Activated CD8-positive, alpha-beta memory T cell treated with anti-CD3 and anti-CD28 coated beads for 24 hours (primary cell): ENCODE data around the gene ACSS1.

ENCODE experiments used
- DNase-seq: peaks from one replicate; pipeline ENCODE4 v3.0.0-alpha.2; 2020

ACSS1 gene

DNA sequence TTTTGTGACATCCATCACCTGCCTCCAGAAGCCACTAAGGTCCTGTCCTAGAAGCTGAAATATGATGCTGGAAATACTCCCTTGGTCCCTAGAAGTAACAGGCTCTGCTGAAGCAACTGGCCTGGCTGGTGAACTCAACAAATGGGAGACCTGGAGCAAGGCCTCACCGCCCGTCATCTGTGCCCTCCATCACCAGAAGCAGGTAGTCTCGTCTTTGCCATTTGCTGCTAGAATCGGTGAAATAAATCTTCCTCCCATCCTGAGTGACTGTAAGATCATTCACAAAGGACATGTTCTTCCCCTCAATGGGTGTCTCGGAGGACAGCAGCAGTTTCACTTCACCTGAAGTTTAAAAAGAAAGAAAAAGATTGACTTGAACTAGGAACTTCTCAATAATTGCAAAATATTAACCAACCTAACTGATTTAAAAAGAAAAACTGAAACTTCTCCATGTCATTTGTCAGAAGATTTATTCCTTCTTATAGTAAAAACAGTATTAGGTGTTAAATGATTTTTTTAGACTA lies 87.8 kb downstream of the ACSS1 start:
- no peak for DNase-seq

DNA sequence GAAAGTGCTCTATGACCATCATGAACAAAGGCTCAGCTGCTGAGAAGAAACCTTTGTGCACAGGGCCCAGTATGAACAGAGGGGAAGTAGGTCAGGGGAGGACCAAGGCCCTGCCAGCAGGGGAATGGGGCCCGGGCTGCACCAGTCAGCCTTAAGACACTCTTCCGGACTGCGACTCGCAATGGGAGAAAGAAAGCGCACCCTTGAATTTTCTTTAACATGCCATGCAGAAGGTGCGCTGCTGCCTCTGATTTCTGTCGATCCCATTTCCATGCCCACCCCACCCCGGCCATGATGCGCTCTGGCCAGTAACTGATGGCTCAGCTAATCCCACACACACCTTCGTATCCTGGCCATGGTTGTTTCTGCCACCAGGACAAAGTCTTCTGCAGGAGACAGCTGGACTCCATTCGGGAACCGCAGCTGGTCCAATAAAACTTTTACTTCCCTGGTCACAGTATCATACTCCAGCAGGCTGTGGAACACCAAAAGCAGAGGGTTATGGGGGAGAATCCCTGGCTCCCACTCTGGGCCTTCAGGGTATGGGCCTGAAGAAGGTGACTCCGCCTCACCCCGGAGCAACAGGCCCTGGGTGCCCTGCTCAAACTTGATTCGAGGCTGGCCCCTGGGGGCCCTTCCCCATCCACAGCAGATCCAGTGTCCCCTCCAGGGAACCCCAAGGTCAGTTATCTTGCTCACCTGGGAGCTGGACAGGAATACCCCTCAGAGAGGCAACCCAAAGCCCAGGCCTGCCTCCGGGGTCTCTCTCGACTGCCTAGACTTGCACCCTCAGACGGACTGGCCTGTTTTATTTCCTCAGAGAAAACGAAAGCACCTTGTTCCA lies 88.5 kb downstream of the ACSS1 start:
- peak; percentile 49 for DNase-seq

DNA sequence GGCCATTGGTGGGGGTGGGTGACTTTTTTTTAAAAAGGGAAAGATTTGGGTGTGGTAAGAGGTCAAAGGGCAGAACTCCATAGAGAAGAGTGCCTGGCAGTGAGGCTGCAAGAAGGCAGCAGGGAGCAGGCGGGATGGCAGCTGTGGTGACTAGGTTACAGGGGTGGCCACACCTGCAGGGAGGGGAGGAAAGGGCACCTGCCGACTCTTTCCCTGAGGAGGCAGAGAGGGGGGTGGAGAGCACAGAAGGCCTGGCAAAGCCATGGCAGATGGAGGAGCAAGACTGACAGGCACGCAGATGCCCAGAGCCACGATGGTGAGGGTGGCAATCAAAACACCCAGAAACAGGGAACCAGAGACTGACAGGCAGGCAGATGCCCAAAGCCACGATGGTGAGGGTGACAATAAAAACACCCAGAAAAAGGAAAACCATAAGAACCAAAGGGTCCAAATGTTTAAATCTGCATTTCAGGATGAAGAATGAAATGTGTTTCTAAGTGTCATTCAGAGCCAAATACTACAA lies 89.6 kb downstream of the ACSS1 start:
- no peak for DNase-seq

DNA sequence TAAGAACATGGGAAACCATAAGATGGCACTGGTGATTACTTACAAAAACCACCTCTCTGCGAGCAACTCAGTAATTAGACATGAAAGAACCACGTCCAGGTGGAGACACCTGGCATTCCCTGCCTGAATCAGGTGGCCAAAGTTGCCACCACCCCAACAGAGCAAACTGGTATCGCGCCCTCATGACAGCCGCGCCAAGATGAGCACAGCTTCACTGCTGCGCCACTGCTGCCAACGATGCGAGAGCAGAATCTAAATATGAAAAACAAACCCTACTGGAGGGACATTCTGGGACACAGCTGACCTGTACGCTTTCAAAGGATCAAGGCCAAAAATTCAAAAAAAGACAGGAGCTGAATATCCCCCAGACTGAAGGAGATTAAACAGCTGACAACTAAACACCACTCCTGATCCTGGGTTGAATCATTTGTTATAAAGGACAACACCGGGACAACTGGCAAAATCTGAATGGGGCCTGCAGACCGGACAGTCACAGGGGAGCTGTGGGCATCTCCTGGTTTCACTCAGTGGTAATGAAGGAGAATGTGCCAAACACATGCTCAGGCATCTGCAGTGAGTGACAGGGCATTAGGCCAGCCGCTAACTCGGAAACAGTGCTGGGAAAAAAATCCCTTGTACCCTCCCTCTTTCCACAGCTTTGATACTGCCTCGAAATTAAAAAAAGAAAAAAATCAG lies 91.5 kb downstream of the ACSS1 start:
- DNase-seq, result no peak

DNA sequence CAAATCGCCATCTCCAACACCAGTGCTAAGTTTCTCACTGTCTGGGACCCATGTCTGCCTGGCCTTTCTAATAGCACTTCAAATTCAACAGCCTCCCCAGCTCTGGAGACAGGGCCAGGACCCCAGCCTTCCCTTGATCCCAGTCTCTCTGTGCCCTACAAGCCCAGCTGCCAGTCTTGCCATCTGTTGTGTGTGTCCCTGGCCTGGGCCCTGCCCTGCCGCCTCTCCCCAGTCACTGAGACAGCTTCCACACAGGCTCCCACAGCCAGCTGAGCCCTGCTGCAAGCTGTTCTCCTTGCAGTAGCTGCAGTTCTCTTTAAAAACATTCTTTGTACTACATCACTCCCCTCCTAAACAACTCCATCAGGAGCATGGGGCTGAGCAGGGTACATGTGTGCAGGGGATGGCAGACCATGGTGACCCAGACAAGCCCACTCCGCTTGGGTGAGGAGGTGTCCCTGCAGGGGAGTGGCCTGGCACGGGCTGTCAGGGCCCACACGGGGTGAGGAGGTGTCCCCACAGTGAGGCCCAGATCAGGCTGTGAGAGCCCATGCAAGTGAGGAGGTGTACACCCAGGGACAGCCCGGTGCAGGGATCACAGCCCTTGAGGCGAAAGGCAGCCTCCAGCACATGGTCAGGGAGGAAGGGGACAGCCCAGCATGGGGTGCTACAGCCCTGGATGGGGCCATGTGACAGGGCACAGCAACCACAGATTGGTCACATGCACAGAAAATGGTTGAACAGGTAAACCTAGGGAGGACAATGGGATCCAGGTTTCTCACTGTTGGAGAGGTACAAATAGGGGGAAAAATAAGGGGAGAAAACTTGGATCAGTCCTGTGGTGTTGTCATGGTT lies 92.6 kb downstream of the ACSS1 start:
- DNase-seq, result peak; percentile 58

DNA sequence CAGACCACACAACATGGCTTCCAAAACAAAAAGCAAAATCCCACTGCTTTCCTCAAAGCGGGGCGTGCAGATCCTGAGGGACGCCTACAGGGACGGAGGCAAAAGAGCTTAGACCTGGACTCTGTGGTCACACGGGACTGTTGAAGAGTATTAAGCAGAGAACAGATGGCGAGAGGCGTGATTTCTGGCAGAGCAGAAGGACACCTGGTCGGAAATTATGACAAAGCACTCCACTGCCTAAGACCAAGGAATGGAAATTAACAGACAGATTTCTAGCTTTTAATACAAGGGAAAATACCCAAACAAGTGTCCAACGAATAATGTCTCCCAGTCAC lies 93.5 kb downstream of the ACSS1 start:
- peak; percentile 46 for DNase-seq

DNA sequence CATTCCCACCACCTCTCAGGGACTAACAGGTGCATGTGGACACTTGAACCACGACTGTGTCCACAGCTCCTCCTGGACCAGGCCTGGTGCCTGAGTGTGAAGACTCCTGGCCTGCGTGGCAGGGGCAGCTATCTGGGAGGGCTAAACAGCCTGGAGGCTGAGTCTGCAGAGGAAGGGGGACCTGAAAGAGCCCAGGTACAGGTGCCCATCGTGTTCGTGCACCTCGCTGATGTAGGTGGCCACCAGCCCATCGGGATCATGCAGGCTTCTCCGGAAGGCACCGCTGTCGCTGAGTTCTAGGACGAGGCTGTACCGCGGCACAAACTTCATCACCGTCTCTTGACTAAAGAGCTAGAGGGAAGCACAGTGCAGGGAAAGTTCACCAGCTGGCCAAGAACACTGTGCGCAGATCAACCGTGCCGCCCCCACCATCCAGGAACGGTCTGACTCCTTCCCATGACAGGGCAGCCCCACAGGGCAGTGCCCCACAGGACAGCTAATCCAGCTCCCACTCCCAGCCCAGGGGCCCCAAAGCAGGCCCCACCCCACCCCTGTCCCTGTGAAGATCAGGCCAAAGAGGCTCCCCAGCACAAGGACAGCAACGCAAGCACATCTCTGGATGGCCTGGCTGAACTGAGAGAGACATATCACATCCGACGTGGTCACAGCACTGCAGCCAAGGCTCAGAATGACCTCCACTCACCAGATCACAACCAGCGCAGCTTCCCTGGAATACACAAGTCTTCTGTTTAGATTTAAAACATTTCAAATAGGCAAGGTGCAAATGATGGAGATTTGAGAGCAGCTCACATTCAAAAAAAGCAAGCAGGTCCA lies 94.0 kb downstream of the ACSS1 start:
- peak; percentile 48 for DNase-seq

DNA sequence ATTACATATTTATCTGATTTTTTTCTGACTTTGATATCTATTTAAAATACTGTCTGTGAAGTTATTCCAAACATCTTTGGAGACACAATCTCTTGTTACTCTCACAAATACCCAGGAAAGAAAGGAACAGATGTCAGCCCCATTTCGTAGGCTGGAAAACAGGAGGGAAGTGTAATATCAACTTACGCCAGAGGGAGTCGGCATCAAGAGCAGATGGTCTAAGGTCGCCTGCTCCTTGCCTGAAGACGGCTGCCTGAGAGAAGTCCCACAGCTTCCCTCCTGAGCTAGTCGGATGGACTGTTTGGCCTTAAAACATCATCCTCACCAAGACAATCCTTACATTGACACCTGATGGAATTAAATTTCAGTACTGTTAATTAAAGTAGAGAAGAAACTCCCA lies 95.4 kb downstream of the ACSS1 start:
- no peak for DNase-seq

DNA sequence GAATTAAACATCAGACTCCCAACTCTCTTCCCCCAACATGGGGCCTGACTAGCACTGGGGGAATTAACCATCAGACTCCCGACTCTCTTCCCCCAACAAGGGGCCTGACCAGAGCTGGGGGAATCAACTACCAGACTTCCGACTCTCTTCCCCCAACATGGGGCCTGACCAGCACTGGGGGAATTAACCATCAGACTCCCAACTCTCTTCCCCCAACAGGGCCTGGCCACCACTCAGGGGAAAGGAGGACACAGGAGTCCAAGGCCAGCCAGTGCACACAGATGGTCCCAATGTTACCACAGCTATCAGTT lies 95.8 kb downstream of the ACSS1 start:
- peak; percentile 30 for DNase-seq

DNA sequence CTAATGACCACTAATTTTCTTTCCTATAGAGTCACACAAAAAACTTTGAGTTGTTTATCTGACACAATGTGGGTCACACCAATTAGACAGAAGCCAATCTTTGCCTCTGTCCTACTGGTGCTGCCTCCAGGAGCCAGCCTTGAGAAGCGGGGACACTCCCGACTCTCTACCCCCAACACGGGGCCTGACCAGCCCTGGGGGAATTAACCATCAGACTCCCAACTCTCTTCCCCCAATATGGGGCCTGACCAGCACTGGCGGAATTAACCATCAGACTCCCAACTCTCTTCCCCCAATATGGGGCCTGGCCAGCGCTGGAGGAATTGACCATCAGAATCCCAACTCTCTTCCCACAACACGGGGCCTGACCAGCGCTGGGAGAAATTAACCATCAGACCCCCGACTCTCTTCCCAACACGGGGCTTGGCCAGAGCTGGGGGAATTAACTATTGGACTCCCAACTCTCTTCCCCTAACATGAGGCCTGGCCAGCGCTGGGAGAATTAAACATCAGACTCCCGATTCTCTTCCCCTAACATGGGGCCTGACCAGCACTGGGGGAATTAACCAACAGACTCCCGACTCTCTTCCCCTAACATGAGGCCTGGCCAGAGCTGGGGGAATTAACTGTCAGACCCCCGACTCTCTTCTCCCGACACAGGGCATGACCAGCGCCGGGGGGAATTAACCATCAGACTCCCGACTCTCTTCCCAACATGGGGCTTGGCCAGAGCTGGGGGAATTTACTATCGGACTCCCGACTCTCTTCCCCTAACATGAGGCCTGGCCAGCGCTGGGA lies 96.4 kb downstream of the ACSS1 start:
- DNase-seq, result peak; percentile 52

DNA sequence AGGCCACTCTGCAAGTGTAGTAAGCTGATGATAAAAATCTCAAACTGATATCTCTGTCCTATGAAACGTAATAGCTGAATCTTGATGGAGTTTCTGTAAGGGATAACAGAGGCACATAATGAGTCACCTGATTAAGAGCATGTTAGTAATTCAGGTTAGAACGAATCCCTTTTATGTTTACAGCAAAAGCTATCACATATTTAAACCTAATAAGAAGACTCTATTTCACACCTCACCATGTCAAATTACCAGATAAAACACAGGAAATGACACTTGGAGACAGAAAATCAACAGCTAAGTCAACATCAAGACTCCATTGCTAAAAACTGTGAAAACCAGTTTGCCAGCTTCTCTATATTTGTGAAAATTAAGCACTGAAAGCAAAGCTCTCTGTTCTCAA lies 97.1 kb downstream of the ACSS1 start:
- no peak for DNase-seq

DNA sequence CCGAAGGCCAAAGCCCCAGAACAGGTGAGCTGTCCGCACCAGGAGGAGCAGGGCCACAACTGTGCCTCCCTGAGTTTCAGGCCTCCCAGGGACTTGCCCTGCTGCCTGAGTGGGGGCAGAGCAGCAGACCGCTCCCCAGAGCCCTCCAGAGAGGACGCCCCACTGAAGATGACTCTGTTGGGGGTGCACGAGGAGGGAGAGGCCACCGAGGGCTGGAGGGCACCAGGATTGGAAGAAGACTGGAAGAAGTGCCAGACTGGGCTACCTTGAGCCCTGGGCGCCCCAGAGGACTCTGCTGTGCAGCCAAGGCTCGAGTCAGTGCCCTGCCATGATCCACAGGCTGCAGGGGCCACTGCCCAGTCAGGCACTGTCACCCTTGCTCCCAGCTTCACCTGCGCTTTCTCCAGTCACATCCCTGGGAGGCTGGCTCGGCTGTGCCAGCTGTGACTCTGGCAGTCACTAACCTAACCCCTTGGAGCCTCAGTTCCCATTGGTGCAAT lies 97.6 kb downstream of the ACSS1 start:
- no peak for DNase-seq

DNA sequence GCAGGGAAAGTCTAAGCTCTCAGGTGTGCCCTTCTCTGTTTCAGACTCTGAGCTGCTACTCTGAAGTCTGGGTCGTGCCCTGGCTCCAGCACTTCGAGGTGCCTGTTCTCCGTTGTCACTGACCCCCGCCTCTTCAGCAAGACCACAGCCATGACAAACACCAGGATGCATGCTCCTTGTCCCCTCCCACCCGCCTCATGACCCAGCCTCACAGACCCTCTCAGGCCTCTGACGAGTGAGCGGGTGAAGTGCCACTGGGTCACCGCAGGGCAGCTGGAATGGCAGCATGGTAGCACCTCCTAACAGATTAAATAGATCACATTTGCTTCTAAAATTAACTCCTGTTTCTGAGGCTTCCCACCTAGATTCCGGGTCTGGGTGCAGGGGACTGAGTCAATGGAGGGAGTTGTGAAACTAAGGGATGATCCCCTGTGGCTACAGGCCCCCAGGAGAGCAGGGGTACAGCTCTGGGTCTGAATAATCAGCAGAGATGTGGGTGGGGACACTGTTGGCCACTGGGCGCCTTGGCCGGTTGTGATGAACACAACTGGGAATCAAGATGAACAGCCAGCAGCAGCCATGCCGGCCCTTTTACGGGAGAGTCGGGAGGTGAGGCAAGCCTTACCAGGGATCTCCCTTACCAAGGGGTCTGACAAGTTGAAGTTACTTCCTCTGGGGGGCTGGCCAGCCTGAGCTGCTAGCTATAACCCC lies 98.2 kb downstream of the ACSS1 start:
- DNase-seq, result peak; percentile 54

DNA sequence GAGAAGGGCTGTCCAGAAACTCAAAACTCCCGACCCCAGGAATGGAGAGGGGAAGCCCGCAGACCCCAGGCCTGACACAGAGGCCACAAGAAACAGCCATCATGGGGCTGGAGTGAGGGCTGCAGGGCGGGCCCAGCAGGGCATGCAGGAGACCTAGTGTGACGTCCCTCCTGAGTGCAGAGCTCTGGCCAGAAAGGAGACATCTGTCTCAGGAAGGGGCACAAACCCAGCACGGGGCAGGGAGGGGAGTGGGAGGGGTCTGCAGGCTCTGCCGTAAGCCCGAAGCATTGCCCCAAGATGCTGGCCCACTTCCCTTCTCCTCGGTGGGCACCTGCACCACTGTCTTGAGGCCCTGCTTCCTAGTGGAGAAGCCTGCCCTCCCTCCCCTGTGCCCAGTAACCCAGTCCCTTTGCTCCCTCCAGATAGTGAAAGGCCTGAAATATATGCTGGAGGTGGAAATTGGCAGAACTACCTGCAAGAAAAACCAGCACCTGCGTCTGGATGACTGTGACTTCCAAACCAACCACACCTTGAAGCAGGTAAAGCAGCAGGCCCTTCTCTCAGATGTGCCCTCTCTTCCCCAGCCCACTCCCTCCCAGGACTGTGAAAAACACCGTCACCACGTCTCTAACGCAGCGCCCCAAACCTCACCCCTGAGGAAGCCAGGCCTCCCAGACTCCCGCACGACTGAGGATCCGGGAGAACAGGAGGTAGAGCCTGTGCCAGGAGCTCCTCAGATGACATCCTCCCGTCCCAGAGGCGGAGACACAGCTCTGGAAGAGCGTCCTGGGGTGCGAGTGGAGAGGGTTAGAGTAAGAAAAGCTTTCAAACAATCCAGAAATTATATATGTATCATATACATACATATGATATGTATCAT lies 99.2 kb downstream of the ACSS1 start:
- DNase-seq, result peak; percentile 53

DNA sequence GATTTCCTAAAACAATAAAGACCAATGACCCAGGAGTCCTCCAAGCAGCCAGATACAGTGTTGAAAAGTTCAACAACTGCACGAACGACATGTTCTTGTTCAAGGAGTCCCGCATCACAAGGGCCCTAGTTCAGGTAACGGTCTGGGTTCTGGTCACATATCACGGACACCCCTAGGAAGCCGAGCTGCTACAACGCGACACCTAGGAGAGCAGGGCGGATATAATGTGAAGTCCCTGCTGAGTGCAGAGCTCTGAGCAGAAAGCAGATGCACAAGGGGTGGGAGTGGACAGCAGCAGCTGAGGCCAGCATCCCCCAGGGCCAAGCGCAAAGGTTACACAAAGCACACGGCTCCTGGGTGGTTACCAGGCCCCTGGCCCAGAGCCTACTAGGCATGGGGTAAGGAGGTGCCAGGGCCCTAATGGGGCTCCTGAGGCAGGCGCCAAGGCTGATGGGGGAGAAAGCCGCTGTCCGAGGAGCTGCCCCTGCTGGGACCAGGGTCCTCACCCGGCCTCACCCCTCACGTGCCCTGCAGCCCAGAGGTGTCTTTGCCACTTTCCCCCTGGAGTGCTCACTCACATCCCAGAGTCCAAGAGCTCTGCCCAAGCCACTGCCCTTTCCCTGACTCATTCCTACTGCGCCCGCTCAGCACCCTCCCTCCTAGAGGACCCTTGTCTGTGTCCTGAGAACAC lies 100.5 kb downstream of the ACSS1 start:
- peak; percentile 55 for DNase-seq
